Loucy (cell line): Measurements from ENCODE around the gene MYL2.

ENCODE experiments used
- CTCF ChIP-seq: fragments of 200-600 bp; sonication (generic); conservative IDR thresholded peaks from 2 replicates; pipeline ENCODE4 v1.5.1; 2014; ENCODE audit warnings: mild to moderate bottlenecking, antibody characterized with exemption, low read length
- EZH2phosphoT487 ChIP-seq: fragments of 200-600 bp; IDR thresholded peaks from 2 replicates; pipeline ENCODE4 v1.6.1; 2018; ENCODE audit warnings: antibody characterized with exemption, mild to moderate bottlenecking, moderate library complexity, borderline replicate concordance

- TF ChIP-seq CTCF (no peak), EZH2phosphoT487 (no peak)
Observed at GRCh38 chr12:110930348-110931314, 10.3 kb upstream of the MYL2 start.
